HL-60 (cell line): ENCODE data around the gene CCDC85C.

Experiments used
- DNase-seq, 2 experiments: peaks; one replicate each; pipeline ENCODE4 v3.0.0-alpha.2; 2010 to 2020; ENCODE audit warnings: low read depth in 1 of 2, low spot score in 1 of 2
- H3K27ac ChIP-seq: fragments of 250-450 bp; sonication (Bioruptor Pico); replicated peaks from 2 replicates; pipeline ENCODE4 v1.5.1; 2020; ENCODE audit warnings: mild to moderate bottlenecking, moderate library complexity
- H3K27me3 ChIP-seq: fragments of 250-450 bp; sonication (Bioruptor Pico); 2 replicates; pipeline ENCODE4 v1.5.1; 2021; ENCODE audit warnings: mild to moderate bottlenecking, moderate library complexity; ENCODE audit not compliant: insufficient read depth, poor library complexity, severe bottlenecking
- H3K4me3 ChIP-seq: replicated peaks from 2 replicates; pipeline ENCODE4 v1.5.1; 2011; ENCODE audit warnings: mild to moderate bottlenecking, control low read depth, low read length; ENCODE audit not compliant: insufficient read depth
- GABPA ChIP-seq: IDR thresholded peaks from 2 replicates; pipeline ENCODE4 v1.6.1; 2012; ENCODE audit warnings: low read depth
- POLR2AphosphoS5 ChIP-seq: IDR thresholded peaks from 2 replicates; pipeline ENCODE4 v1.6.1; 2012; ENCODE audit warnings: low read depth
- SPI1 ChIP-seq: IDR thresholded peaks from 2 replicates; pipeline ENCODE4 v1.6.1; 2012; ENCODE audit warnings: low read depth, mild to moderate bottlenecking, borderline replicate concordance
- TF ChIP-seq, protein P1 (sequence below): IDR thresholded peaks from 2 replicates; pipeline ENCODE4 v1.6.1; 2012; ENCODE audit warnings: low read depth; ENCODE audit not compliant: insufficient replicate concordance
- TF ChIP-seq, protein P2 (sequence below): IDR thresholded peaks from one replicate; pipeline ENCODE4 v1.5.1; 2011; ENCODE audit warnings: low read length, control low read depth, inconsistent platforms; ENCODE audit not compliant: insufficient read depth

The CCDC85C gene

DNA sequence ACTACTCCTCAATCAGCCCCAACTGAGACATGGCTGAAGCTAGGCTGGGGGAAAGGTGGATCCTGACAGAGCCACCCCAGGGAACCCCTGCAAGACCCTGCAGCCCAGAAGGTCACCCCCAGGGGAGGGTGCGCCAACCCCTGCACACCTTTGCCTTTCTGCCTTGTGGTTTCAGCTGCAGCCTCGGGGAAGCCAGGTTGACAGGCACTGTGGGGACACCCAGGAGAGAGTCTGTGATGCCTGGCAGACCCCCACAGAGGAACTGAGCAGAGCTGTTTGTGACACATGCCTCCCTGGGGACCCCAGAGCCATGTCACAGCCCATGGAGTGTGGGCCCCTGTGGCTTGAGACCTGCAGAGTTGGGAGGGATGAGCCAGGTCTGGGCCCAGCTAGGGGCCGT lies 29.1 kb upstream of the CCDC85C start:
- DNase-seq: no peak
- Histone ChIP-seq H3K27ac (no peak overlapping the region), H3K27me3 (no peaks in the 10 kb centered on the region), H3K4me3 (no peak overlapping the region)
- TF ChIP-seq, protein P1, sequence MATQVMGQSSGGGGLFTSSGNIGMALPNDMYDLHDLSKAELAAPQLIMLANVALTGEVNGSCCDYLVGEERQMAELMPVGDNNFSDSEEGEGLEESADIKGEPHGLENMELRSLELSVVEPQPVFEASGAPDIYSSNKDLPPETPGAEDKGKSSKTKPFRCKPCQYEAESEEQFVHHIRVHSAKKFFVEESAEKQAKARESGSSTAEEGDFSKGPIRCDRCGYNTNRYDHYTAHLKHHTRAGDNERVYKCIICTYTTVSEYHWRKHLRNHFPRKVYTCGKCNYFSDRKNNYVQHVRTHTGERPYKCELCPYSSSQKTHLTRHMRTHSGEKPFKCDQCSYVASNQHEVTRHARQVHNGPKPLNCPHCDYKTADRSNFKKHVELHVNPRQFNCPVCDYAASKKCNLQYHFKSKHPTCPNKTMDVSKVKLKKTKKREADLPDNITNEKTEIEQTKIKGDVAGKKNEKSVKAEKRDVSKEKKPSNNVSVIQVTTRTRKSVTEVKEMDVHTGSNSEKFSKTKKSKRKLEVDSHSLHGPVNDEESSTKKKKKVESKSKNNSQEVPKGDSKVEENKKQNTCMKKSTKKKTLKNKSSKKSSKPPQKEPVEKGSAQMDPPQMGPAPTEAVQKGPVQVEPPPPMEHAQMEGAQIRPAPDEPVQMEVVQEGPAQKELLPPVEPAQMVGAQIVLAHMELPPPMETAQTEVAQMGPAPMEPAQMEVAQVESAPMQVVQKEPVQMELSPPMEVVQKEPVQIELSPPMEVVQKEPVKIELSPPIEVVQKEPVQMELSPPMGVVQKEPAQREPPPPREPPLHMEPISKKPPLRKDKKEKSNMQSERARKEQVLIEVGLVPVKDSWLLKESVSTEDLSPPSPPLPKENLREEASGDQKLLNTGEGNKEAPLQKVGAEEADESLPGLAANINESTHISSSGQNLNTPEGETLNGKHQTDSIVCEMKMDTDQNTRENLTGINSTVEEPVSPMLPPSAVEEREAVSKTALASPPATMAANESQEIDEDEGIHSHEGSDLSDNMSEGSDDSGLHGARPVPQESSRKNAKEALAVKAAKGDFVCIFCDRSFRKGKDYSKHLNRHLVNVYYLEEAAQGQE: no peak
- TF ChIP-seq, protein P2, sequence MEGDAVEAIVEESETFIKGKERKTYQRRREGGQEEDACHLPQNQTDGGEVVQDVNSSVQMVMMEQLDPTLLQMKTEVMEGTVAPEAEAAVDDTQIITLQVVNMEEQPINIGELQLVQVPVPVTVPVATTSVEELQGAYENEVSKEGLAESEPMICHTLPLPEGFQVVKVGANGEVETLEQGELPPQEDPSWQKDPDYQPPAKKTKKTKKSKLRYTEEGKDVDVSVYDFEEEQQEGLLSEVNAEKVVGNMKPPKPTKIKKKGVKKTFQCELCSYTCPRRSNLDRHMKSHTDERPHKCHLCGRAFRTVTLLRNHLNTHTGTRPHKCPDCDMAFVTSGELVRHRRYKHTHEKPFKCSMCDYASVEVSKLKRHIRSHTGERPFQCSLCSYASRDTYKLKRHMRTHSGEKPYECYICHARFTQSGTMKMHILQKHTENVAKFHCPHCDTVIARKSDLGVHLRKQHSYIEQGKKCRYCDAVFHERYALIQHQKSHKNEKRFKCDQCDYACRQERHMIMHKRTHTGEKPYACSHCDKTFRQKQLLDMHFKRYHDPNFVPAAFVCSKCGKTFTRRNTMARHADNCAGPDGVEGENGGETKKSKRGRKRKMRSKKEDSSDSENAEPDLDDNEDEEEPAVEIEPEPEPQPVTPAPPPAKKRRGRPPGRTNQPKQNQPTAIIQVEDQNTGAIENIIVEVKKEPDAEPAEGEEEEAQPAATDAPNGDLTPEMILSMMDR: no peak
- no peak for TF ChIP-seq SPI1
- TF ChIP-seq GABPA: no peak
- TF ChIP-seq POLR2AphosphoS5: no peak

DNA sequence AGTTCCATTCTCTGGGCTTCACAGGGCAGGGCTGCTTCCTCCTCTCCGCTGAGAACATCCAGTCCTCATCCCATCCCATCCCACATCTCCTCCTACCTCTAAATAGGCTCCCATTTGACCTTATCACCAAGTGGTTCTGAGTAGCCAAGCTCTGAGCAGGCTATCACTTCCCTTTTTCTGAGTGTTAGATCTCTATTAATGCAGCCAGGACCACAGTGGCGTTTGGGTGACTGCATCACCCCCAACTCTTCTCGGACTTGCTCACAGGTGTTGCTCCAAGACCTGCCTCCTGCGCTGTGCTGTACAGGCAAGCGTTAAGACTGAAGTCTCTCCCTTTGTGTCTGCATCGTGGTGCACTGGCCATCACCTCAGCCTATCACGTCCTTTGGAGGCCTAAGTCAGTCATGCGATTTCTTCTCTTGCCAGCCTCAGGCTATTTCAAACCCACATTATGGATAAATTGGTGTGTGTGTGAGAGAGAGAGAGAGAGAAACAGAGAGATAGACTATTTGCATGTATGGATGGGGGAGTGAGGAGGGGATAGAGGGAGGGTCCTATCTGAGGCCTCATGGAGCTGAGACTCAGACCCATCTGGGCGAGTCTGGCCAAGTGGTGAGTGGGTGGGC lies 28.5 kb upstream of the CCDC85C start:
- peak; percentile 4; the same call in 1 of the 2 replicates for TF ChIP-seq SPI1
- TF ChIP-seq POLR2AphosphoS5: no peak
- TF ChIP-seq, protein P2: no peak
- no peak overlapping the region for H3K27ac ChIP-seq
- no peaks in the 10 kb centered on the region for H3K27me3 ChIP-seq
- DNase-seq: no peak
- no peak overlapping the region for H3K4me3 ChIP-seq

DNA sequence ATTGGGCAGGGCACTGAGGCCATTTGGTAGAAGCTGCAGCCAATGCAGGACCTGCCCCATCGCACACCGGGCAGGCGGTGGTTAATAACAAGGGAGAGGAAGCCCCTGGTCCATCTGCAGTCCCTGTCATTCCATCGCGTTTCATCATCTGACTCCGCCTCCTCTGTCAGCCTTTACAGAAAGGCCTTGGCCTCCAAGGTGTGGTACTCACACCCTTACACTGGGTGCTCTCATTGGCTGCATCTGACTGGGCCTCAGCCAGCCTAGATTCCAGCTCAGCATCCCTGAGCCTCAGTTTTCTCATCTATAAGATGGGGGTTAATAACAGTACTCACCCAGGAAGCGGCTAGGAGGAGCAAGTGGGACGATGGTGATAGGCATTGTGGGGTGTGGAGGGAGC lies 26.2 kb upstream of the CCDC85C start:
- no peak for DNase-seq
- Histone ChIP-seq H3K27ac (no peak overlapping the region), H3K27me3 (no peaks in the 10 kb centered on the region), H3K4me3 (no peak overlapping the region)
- TF ChIP-seq POLR2AphosphoS5 (no peak), GABPA (no peak), SPI1 (no peak)
- TF ChIP-seq, protein P2: no peak
- TF ChIP-seq, protein P1: no peak
